Amniotic epithelial cell (primary cell): Measurements from ENCODE around the gene AMOTL1.
A peak's percentile ranks its signal among the peaks of the same experiment; 100 is the strongest.

Experiments used
- DNase-seq: peaks from one replicate; pipeline ENCODE4 v3.0.0-alpha.2; 2010; ENCODE audit warnings: low read depth

The AMOTL1 gene

DNA sequence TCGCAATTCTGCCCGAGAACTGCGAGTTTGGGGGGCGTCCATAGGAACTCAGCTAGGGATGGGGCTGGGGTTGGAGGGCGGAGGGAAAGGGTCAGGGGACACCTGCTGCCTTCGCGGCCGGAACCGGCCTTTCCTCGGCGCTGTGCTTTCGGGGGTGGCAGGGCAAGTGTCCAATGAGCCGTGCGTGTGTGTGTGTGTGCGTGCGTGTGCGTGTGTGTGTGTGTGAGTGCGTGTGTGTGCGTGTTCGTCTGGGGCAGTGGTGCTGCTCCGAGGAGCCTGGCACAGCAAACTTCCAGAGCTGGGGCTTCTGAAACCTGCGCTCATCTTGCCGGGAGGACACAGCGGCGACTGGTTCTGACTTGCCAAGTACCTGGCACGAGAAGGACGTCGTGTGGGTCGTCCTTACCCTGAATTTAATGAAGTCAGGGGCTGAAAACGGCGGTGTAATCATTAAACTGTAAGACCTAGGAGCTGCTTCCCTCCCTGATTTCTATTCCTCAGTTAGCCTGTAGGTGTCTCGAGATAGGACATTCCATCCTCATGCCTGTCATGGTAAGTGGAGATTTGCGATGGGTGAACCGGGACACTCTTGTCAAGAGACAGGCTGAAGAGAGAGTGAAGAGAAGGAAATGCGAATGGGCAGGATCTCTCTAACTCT lies 27.0 kb upstream of the AMOTL1 start:
- DNase-seq: peak; percentile 58

- DNase-seq: no peak
Observed at GRCh38 chr11:94742665-94743064, 25.5 kb upstream of the AMOTL1 start.

DNA sequence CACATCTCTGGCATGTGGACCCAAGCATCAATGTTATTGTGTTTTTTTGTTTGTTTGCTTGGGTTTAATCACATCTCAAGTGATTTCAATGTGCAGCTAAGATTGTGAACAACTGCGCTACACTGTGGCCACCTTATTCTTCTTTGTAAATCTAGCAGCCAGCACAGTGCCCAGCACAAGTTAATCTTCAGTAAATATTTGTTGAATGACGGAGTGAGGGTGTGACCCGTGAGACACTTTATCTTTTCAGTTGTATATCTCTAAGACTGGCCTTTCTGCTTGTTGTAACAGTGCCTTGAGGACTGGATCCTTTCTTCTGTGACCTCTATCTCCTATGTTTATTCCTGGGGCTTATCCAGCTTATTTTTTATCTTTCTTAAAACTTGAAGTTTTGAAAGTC lies 21.4 kb upstream of the AMOTL1 start:
- peak; percentile 30 for DNase-seq

DNA sequence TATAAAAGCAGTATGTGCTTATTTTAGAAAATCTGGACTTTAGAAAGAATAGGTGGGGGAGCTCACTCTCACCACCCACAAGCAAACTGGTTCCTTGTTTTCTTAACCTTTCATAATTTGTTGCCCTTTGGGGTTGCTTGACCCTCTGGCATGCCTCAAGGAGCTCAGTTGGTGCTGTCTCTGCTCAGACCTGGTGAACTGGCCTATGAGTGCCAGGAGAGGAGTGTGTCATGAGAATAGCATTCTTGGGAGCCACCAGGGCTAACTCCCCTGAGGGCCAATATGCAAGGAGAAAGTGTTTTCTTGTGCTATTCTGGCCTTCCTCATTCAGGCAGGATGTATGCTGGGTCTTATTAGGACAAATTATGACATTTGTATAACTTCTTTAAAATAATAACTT lies 21.0 kb upstream of the AMOTL1 start:
- peak; percentile 20 for DNase-seq

DNA sequence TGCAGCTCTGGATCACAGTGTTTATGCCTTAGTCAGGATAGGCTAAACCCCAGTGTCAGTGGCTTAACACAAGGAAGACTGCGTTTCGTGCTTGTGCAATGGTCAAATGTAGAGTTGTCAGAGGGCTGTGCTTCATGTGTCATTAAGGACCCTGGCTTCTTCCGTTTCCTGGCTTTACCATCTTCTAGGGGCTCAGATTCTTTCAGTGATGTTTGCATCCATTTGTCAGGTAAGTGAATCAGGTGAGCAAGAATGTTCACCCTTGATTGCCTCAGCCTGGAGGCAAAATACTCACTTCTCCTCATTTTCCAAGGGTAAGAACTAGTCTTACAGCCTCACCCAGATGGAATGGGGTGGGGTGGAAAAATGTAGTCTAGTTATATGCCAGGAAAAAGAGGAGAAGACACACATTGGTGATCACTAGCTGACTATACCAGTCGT lies 20.5 kb upstream of the AMOTL1 start:
- DNase-seq: peak; percentile 23

GRCh38 chr11:94749369-94749768 lies 18.8 kb upstream of the AMOTL1 start:
- DNase-seq: no peak

- DNase-seq: no peak
Observed at GRCh38 chr11:94750319-94751217, 17.6 kb upstream of the AMOTL1 start.

GRCh38 chr11:94751218-94751609 lies 16.9 kb upstream of the AMOTL1 start:
- DNase-seq: peak; percentile 29

DNA sequence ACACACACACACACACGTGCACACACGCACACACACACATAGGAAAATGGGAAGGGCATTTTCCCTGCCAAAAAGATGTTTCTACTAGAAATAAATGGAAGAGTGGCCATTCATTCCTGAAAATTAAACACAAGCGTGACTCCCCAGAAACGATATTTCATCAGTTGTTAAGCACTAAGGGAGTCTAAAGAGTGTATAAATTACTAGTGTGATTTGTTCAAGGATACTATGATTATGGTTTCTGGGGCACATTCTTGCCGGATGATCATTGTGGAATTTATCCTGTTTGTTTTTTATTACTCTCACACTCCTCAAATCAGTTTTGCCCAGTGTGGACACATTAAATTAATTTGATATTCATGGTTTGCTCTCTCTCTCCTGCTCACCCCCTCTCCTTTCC lies 16.4 kb upstream of the AMOTL1 start:
- no peak for DNase-seq

DNA sequence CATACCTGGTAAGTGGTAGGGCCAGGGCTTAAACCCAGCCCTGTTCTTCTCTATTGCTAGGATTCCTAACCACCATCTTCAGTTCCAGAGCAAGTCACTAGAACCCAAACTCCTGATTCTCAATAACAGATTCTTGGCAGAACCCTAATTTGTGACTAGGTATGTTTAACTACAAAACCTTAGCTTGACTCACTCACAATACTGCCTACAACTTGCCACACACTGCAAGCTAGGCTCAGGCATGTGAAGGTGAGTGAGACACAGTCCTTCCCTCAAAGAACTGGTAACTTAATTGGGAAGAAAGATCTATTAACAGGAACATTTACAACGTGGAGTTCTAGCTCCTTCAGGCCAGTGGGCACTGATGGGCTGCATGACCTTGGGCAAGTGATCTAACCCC lies 14.5 kb upstream of the AMOTL1 start:
- no peak for DNase-seq

GRCh38 chr11:94754335-94754734 lies 13.8 kb upstream of the AMOTL1 start:
- DNase-seq: no peak

GRCh38 chr11:94754819-94755218 lies 13.3 kb upstream of the AMOTL1 start:
- DNase-seq: no peak

GRCh38 chr11:94755494-94755893 lies 12.7 kb upstream of the AMOTL1 start:
- DNase-seq: no peak

DNA sequence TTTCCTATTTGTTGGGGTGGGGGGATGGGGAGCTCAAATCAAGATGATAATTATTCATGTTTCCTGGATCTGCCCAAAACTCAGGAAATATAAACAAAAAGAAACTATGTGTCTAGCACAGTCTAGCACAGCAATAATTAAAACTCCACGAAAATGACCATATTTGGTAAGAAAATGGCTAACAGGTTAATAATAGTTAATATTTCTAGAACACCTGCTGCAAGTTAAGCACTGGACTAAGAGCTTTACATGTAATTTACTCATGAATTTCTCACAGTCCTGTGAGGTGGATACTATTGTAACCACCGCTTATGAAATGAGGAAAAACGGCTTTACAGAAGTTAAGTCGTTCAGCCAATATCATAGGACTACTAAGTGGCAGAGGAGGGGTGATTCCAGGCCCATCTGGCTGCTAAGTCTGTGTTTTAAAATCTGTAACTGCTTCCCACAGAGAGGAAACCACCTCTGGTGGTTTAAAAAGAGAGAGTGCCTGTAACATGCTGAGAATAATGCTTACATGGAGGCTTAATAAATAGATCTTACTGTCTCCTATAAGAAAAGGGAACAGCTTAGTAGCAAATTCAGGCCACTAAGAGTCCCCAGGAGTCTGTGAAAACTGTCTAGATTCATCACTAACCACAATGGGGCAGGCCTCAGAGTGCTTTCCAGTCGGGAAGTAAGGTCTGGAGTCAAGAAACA lies 11.0 kb upstream of the AMOTL1 start:
- no peak for DNase-seq

GRCh38 chr11:94758666-94759065 lies 9.5 kb upstream of the AMOTL1 start:
- no peak for DNase-seq

- DNase-seq: no peak
Observed at GRCh38 chr11:94759522-94759921, 8.6 kb upstream of the AMOTL1 start.

GRCh38 chr11:94760296-94760695 lies 7.9 kb upstream of the AMOTL1 start:
- DNase-seq: no peak

- no peak for DNase-seq
Observed at GRCh38 chr11:94762208-94762607, 5.9 kb upstream of the AMOTL1 start.

- DNase-seq: no peak
Observed at GRCh38 chr11:94762995-94763394, 5.2 kb upstream of the AMOTL1 start.

DNA sequence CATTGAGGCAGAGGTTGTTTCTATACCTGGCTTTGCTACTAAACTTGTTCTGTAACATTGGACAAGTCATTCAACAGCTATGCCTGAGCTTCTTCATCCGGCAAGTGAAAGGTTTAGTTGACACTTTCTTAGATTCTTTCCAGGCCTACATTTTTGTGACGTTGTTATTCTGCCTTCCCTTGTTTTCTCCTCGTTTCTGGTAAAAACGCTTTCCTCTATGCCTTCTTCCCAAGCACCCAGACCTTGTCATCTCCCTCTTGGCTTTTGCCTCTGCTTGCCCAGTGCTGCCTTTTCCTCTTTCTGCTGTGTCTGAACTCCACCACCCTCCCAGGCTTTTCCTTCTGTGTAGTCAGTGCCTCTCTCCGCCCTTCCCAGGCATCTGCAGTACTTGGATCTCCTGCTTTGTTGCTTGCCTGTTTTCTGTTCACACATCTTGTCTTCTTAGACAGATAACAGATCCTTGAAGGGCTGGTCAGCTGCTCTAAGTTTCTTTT lies 1.4 kb upstream of the AMOTL1 start:
- peak; percentile 89 for DNase-seq

GRCh38 chr11:94767291-94767690 lies 865 bp upstream of the AMOTL1 start:
- DNase-seq: no peak
